Measurements from ENCODE around the gene ITGB4.

The ITGB4 gene

GRCh38 chr17:75795820-75796607, 74.8 kb downstream of the ITGB4 start:
- TF ChIP-seq CTCF (IDR thresholded peaks at IDR 0.05; ENCODE audit: borderline replicate concordance, insufficient read depth, low read depth, low read length): no peak

DNA sequence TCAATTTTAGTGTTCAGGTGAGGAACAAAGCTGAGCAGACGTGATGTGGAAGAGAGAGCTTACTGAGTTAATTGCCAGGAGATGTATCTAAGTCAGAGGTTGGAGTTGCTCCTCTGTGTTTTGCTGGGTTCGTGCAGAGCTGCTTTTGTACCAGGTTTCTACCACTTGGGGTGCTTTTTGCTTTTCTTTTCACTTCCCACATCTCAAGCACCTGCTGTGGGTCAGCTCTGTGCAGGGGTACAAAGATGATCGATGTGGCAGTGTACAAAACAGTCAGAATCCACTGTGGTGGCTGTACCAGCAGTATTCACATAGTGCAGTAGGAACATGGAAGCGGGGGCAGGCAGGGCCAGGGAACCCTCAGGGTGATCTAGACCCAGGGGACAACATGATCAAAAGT, 78.1 kb downstream of the ITGB4 start:
- TF ChIP-seq CTCF (IDR thresholded peaks at IDR 0.05; ENCODE audit: borderline replicate concordance, insufficient read depth, low read depth, low read length): no peak

More at GRCh38 chr17:75795820-75796607, 74.8 kb downstream of the ITGB4 start:
- H3K4me3 ChIP-seq (ENCODE audit: low read depth, low read length): no peak overlapping the region

GRCh38 chr17:75803883-75804282, 82.6 kb downstream of the ITGB4 start:
- no peak for TF ChIP-seq CTCF (IDR thresholded peaks at IDR 0.05; ENCODE audit: borderline replicate concordance, insufficient read depth, low read depth, low read length)

More for the DNA sequence above, 78.1 kb downstream of the ITGB4 start:
- H3K4me3 ChIP-seq (ENCODE audit: low read depth, low read length): no peak overlapping the region

GRCh38 chr17:75806822-75807500, 85.7 kb downstream of the ITGB4 start:
- no peak overlapping the region for H3K4me3 ChIP-seq (ENCODE audit: low read depth, low read length)
- TF ChIP-seq CTCF (IDR thresholded peaks at IDR 0.05; ENCODE audit: borderline replicate concordance, insufficient read depth, low read depth, low read length): no peak

More at GRCh38 chr17:75803883-75804282, 82.6 kb downstream of the ITGB4 start:
- H3K4me3 ChIP-seq (ENCODE audit: low read depth, low read length): no peak overlapping the region
